Measurements from ENCODE around the gene CGB7.
A peak's percentile ranks its signal among the peaks of the same experiment; 100 is the strongest.
"Not testable (repeated sequence)": the region's sequence is repeated elsewhere in the genome, so short reads cannot be mapped to it uniquely, and the experiment has no call there.

The CGB7 gene

DNA sequence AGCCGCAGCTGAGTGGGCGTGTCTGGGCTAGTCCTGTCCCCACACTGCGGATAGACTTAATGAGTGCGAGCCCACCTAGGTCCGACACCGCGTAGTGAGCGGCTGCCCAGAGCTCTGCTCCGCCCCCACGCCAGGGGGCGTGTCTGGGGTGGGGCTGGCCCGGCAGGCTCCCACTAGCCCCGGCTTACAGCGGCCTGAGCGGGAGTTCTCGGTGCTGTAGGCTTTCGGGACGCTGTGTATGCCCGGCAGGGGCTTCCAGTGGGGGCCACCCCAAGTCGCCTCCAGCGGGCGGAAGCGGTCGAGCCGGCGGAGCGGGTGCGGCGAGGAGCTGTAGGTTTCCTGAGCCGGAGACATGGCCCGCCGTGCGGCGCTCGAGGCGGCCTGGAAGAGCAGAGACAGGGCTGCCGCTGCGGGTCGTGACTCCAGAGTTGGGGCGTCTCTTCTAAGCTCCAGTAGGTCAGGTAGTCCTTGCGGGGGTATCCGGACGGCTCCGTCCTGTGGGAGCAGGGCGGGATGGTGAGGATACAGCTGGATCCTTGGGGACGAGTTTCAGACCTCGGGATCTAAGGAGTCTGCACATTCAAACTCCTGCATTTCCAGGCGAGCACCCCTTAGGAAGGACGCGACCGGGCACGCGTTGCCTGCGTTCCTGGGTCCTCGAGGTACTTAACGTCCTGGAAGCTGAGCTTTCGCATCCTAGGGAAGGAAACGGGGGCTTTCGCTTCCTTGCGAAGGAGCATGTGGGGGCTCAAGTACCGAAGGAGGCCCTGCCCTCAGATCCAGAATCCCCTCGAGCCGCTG, 1.2 kb downstream of the CGB7 start:
- peak overlapping the region; percentile 85 for H3K4me3 ChIP-seq
- no peak for DNase-seq (ENCODE audit: low read depth, low spot score)
- no peaks in the 10 kb centered on the region for H3K36me3 ChIP-seq (ENCODE audit: insufficient read depth, low read length)
- no peaks in the 10 kb centered on the region for H3K9me3 ChIP-seq (ENCODE audit: low read depth, low read length)
- peak overlapping the region; percentile 75 for H3K9ac ChIP-seq (ENCODE audit: insufficient read length)
- TF ChIP-seq POLR2AphosphoS5 (IDR thresholded peaks at IDR 0.05; ENCODE audit: borderline replicate concordance, low read depth, low read length) (peak; percentile 21; the same call in 1 of the 2 replicates), FOXP2 (optimal IDR thresholded peaks at IDR 0.05; ENCODE audit: control extremely low read depth, extremely low read length, insufficient read depth) (no peak)
- no peak overlapping the region for H3K27ac ChIP-seq

DNA sequence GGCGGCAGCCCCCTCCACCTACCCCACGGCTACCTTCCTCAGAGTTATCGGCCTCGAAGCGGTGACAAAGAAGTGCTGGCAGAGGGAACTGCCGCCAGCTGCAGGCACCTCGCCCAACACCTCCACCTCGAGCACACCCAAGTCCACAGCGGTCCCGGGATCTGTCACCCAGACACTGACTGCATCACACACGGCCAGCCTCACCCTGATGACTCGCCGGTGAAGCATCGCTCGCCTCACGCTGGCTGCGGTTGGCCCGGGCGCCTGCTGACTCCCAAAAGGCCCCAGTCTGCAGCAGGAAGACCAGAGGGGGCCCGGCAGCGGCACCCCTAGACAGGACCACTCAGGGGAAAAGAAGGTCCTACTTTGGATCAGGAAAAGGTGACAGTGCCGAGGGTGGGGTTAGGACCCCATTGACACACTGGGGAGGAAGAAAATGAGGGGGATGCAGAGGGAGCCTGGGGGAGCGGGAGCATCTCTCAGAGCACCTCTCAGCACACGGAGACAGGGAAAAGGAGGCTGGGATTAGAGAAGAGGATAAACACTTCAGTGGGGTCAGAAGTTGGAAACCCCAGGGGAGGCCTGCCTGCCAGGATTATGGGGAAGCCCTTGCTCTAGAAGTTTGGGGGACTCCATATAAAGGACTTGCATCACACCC, 7.0 kb downstream of the CGB7 start:
- not testable (repeated sequence) for H3K9ac ChIP-seq (ENCODE audit: insufficient read length); H3K9me3 ChIP-seq (ENCODE audit: low read depth, low read length); H3K36me3 ChIP-seq (ENCODE audit: insufficient read depth, low read length); DNase-seq (ENCODE audit: low read depth, low spot score); H3K27ac ChIP-seq; H3K4me3 ChIP-seq

DNA sequence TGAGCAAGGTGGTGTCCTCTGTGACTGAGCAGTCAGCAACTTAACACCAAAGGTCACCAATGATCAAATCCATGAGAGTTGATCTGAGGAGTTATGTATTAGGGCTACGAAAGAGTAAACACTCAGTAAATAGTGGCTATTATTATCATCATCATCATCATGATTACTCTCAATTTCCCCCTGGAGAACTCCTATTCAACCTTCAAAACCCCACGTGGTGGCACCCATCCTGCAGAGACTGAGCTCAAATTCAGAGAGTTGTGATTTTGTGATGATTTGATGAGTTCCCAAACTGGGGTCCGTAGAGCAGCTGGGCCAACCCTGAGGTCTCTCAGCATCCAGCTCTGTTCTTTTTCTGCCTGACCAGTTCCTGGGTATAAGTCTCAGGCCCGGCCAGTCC, 7.7 kb downstream of the CGB7 start:
- not testable (repeated sequence) for H3K4me3 ChIP-seq; H3K9me3 ChIP-seq (ENCODE audit: low read depth, low read length); H3K36me3 ChIP-seq (ENCODE audit: insufficient read depth, low read length); H3K27ac ChIP-seq; DNase-seq (ENCODE audit: low read depth, low spot score); H3K9ac ChIP-seq (ENCODE audit: insufficient read length)

DNA sequence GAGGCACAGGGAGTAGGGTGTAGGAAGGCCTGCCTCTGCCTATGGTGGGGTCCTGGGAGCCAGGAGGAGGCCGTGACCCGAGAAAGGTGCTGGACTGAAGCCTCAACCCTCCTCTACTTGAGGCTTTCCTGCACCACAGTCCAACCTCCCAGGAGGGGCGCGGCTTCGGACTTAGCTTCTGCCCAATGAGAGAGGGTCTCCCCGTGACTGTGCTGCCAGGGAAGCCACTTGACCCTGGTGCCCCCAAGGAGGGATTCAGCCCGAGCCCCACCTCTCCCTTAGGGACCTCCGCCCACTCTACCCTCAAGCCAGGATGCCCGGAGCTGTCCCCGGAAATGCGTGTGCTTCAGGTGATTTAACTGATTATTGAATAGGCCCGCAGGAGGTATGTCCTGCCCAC, 8.5 kb downstream of the CGB7 start, which contains the start of gene CGB8:
Gene CGB8 (minus strand): TSS at position 101 of the 400 bp plus-strand sequence. CDS start 372 bp downstream, outside the sequence.
- DNase-seq (ENCODE audit: low read depth, low spot score); H3K27ac ChIP-seq; H3K9ac ChIP-seq (ENCODE audit: insufficient read length): not testable (repeated sequence)

DNA sequence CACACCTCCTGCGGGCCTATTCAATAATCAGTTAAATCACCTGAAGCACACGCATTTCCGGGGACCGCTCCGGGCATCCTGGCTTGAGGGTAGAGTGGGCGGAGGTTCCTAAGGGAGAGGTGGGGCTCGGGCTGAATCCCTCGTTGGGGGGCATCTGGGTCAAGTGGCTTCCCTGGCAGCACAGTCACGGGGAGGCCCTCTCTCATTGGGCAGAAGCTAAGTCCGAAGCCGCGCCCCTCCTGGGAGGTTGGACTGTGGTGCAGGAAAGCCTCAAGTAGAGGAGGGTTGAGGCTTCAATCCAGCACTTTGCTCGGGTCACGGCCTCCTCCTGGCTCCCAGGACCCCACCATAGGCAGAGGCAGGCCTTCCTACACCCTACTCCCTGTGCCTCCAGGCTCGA, 14.0 kb downstream of the CGB7 start, which contains the start of gene CGB5:
Gene CGB5 (plus strand): TSS at position 301 of the 400 bp plus-strand sequence. CDS start 362 bp downstream, outside the sequence.
- H3K4me3 ChIP-seq; H3K27ac ChIP-seq; DNase-seq (ENCODE audit: low read depth, low spot score); H3K9ac ChIP-seq (ENCODE audit: insufficient read length); H3K36me3 ChIP-seq (ENCODE audit: insufficient read depth, low read length); H3K9me3 ChIP-seq (ENCODE audit: low read depth, low read length): not testable (repeated sequence)

More for the DNA sequence above, 8.5 kb downstream of the CGB7 start, which contains the start of gene CGB8:
- H3K36me3 ChIP-seq (ENCODE audit: insufficient read depth, low read length); H3K9me3 ChIP-seq (ENCODE audit: low read depth, low read length); H3K4me3 ChIP-seq: not testable (repeated sequence)

DNA sequence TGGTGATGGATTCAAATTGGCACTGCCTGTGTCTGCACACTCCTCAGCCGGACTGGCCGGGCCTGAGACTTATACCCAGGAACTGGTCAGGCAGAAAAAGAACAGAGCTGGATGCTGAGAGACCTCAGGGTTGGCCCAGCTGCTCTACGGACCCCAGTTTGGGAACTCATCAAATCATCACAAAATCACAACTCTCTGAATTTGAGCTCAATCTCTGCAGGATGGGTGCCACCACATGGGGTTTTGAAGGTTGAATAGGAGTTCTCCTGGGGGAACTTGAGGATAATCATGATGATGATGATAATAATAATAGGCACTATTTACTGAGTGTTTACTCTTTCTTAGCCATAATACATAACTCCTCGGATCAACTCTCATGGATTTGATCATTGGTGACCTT, 14.9 kb downstream of the CGB7 start:
- not testable (repeated sequence) for H3K4me3 ChIP-seq; H3K9ac ChIP-seq (ENCODE audit: insufficient read length); DNase-seq (ENCODE audit: low read depth, low spot score); H3K27ac ChIP-seq; H3K36me3 ChIP-seq (ENCODE audit: insufficient read depth, low read length); H3K9me3 ChIP-seq (ENCODE audit: low read depth, low read length)

DNA sequence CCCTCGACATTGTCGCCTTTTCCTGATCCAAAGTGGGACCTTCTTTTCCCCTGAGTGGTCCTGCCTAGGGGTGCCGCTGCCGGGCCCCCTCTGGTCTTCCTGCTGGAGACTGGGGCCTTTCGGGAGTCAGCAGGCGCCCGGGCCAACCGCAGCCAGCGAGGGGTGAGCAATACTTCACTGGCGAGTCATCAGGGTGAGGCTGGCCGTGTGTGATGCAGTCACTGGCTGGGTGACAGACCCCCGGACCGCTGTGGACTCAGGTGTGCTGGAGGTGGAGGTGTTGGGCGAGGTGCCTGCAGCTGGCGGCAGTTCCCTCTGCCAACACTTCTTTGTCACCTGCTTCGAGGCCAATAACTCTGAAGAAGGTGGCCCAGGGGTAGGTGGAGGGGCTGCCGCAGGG, 15.4 kb downstream of the CGB7 start:
- H3K4me3 ChIP-seq, result no peak overlapping the region
- H3K36me3 ChIP-seq (ENCODE audit: insufficient read depth, low read length), result no peaks in the 10 kb centered on the region
- no peak for DNase-seq (ENCODE audit: low read depth, low spot score)
- H3K9ac ChIP-seq (ENCODE audit: insufficient read length), result no peak overlapping the region
- no peaks in the 10 kb centered on the region for H3K9me3 ChIP-seq (ENCODE audit: low read depth, low read length)
- TF ChIP-seq POLR2AphosphoS5 (IDR thresholded peaks at IDR 0.05; ENCODE audit: borderline replicate concordance, low read depth, low read length) (no peak), EZH2 (IDR thresholded peaks at IDR 0.05) (no peak), FOXP2 (optimal IDR thresholded peaks at IDR 0.05; ENCODE audit: control extremely low read depth, extremely low read length, insufficient read depth) (no peak)
- no peak overlapping the region for H3K27ac ChIP-seq

GRCh38 chr19:49039736-49040135, 17.8 kb downstream of the CGB7 start:
- H3K4me3 ChIP-seq; H3K27ac ChIP-seq; H3K36me3 ChIP-seq (ENCODE audit: insufficient read depth, low read length); H3K9me3 ChIP-seq (ENCODE audit: low read depth, low read length); DNase-seq (ENCODE audit: low read depth, low spot score); H3K9ac ChIP-seq (ENCODE audit: insufficient read length): not testable (repeated sequence)

DNA sequence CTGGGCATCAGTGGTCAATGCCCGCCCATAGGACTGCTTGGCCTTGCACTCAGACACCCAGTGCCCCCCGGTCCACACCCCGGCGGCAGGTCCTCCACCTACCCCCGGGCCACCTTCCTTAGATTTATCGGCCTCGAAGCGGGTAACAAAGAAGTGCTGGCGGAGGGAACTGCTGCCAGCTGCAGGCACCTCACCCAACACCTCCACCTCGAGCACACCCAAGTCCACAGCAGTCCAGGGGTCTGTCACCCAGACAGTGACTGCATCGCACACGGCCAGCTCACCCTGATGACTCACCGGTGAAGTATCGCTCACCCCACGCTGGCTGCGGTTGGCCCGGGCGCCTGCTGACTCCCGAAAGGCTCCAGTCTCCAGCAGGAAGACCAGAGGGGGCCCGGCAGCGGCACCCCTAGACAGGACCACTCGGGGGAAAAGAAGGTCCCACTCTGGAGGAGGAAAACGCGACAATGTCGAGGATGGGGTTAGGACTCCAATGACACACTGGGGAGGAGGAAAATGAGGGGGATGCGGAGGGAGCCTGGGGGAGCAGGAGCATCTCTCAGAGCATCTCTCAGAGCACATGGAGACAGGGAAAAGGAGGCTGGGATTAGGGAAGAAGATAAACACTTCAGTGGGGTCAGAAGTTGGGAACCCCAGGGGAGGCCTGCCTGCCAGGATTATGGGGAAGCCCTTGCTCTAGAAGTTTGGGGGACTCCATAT, 18.8 kb downstream of the CGB7 start:
- DNase-seq (ENCODE audit: low read depth, low spot score); H3K27ac ChIP-seq: not testable (repeated sequence)

GRCh38 chr19:49038111-49038510, 19.4 kb downstream of the CGB7 start:
- not testable (repeated sequence) for H3K4me3 ChIP-seq

More for the DNA sequence above, 18.8 kb downstream of the CGB7 start:
- H3K9me3 ChIP-seq (ENCODE audit: low read depth, low read length); H3K9ac ChIP-seq (ENCODE audit: insufficient read length); H3K36me3 ChIP-seq (ENCODE audit: insufficient read depth, low read length); H3K4me3 ChIP-seq: not testable (repeated sequence)

DNA sequence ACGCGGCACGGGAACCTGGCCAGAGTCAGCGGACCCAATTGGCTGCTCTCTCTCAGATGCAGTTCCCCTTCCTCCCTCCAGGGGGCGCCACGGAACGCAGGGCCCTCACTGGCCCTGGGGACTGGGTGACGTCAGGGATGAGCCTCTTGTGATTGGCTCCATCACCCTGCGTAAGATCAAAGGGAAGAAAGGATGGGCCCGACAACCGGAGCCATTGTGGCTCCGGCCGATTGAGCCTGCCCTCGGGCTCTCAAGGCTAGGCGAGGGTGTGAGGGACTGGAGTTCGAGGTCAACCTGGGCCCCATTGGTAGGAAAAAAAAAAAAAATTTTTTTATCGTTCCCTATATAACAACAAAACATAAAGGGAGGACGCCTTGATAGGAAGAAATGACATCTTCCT, 20.7 kb downstream of the CGB7 start, which contains the start of gene CGB1:
Gene CGB1 (minus strand): TSS at position 81 of the 400 bp plus-strand sequence. CDS start 184 bp downstream, outside the sequence.
- H3K4me3 ChIP-seq; DNase-seq (ENCODE audit: low read depth, low spot score); H3K36me3 ChIP-seq (ENCODE audit: insufficient read depth, low read length); H3K9ac ChIP-seq (ENCODE audit: insufficient read length); H3K27ac ChIP-seq; H3K9me3 ChIP-seq (ENCODE audit: low read depth, low read length): not testable (repeated sequence)

More at GRCh38 chr19:49038111-49038510, 19.4 kb downstream of the CGB7 start:
- not testable (repeated sequence) for H3K27ac ChIP-seq; DNase-seq (ENCODE audit: low read depth, low spot score); H3K36me3 ChIP-seq (ENCODE audit: insufficient read depth, low read length); H3K9me3 ChIP-seq (ENCODE audit: low read depth, low read length); H3K9ac ChIP-seq (ENCODE audit: insufficient read length)

GRCh38 chr19:49031642-49032301, 25.8 kb downstream of the CGB7 start, which contains the start of gene CGB2:
CGB2 (plus strand) TSS chr19:49031890; CDS start chr19:49032096, 206 bp downstream.
- not testable (repeated sequence) for H3K9ac ChIP-seq (ENCODE audit: insufficient read length); H3K27ac ChIP-seq; H3K36me3 ChIP-seq (ENCODE audit: insufficient read depth, low read length); H3K4me3 ChIP-seq; DNase-seq (ENCODE audit: low read depth, low spot score); H3K9me3 ChIP-seq (ENCODE audit: low read depth, low read length)

All from SK-N-MC (cell line).